GM19023 (cell line): ENCODE measurements around the gene RRM2.
A peak's percentile ranks its signal among the peaks of the same experiment; 100 is the strongest.
"Not testable (repeated sequence)": the region's sequence is repeated elsewhere in the genome, so short reads cannot be mapped to it uniquely, and the experiment has no call there.

Experiments
- ATAC-seq: cut with Tn5 transposase; IDR thresholded peaks from one replicate; pipeline ENCODE4 v1.9.1; 2021; ENCODE audit warnings: mild to moderate bottlenecking, moderate library complexity; ENCODE audit not compliant: unreplicated experiment

Gene RRM2

DNA sequence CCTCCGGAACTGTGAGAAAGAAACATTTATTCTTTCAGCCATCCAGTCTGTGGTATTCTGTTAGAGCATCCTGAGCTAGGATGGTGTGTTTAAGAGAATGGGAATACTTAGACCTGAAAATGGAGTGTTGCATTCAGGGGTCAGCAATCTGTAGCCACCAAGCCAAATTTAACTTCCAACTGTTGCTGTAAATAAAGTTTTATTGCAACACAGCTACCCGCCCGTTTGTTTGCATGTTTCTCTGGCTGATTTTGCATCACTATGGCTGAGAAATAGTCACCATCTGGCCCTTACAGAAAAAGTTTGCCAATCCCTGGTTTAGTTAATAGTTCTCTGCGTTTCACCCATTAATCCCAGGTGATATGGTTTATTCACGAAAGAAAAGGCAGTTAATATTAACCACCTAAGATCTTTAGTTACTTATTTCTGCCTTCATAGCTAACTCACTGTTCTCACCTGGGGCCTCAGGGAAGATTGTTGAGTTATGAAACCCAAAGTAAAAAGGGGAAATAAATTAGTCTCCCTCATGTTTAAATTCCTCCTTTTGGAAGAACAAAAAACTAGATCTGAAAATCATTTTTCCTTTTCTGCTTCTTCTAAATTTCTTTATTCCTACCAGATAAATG, 32.9 kb upstream of the RRM2 start:
- no peak for ATAC-seq

DNA sequence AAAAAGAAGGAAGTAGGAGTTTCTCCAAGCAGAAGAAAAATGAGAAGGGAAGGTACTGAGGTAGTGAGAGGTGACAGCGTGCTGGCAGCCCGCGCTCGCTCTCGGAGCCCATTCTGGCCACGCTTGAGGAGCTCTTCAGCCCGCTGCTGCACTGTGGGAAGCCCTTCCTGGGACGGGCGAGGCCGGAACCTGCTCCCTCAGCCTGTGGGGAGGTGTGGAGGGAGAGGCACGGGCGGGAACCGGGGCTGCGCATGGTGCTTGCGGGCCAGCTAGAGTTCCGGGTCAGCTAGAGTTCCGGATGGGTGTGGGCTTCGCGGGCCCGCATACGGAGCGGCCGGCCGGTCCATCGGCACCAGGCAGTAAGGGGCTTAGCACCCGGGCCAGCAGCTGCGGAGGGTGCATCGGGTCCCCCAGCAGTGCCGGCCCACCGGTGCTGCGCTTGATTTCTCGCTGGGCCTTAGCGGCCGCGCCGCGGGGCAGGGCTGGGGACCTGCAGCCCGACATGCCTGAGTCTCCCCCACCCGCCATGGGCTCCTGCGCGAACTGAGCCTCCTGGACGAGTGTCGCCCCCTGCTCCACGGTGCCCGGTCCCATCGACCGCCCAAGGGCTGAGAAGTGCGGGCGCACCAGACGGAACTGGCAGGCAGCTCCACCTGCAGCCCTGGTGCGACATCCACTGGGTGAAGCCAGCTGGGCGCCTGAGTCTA, 31.2 kb upstream of the RRM2 start:
- peak; percentile 43 for ATAC-seq

GRCh38 chr2:10091889-10092244, 30.7 kb upstream of the RRM2 start:
- ATAC-seq = not testable (repeated sequence)

GRCh38 chr2:10094271-10094814, 28.2 kb upstream of the RRM2 start:
- ATAC-seq = no peak

DNA sequence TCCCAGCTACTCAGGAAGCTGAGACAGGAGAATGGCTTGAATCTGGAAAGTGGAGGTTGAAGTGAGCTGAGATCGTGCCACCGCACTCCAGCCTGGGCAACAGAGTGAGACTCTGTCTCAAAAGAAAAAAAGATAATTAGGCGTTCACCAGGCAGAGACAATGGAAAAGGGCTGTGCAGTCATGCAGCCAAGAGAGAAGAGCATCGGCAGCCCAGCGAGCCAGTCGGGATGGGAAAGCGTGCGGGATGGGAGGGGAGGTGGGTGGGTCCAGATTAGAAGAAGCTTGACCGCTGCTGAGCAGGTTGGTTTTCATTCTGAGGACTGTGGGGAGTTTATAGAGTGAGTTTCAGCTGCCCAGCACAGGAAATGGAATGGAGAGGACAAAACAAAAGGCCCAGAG, 27.4 kb upstream of the RRM2 start:
- ATAC-seq = no peak

DNA sequence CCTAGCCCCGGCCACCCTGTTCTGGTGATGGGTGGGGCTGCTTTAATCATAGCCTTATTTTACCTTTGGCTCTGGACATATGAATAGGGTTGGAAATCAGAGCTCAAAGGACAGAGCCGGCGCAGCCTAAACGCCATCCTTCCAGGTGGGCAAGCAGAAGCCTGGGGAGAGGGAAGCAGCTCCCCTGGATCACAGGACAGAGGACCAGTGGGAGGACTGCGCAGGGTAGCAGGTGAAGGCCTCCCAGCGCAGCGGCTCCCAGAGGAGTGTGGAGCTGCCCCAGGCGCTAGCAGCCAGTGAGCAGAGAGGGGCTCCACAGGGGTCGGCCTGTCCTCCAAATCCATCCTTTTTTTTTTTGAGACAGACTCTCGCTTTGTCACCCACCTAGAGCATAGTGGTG, 25.9 kb upstream of the RRM2 start:
- ATAC-seq = no peak

DNA sequence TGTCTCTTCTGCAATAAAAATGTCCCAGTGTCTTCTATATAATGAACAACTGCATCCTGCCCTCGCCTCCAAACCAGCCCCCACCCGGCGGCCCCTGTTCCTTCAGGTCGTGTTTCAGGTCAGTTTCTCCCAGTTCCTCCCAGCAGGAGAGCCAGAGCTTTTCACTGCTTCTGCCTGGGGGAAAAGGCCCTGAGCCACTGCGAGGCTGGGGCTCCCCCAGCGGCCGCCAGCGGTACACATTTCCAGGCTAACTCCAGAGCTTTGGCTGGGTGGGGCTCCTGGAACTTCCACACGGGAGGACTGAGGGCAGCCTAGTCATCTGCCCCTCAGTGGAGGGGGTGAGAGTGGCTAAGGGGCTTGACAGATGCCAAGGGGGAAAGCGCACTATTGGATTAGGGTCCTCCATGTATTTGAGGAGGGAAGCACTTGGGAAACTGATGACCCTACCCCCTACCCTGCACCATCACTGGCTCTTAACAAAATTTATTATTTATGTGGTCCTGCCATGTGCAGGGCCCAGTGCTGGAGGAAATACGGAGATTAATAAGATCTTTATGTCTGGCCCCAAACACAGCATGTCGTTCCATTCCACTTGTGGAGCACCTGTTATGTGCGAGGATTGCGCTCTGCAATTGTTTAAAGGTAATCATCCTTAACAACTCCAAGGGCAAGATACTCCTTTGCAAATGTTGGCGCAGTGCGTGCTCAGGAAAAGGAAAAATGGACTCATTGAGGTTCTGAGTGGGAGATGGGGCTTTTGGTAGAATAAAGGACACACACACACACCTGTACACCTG, 25.0 kb upstream of the RRM2 start:
- peak; percentile 86 for ATAC-seq

GRCh38 chr2:10101491-10101890, 21.0 kb upstream of the RRM2 start:
- no peak for ATAC-seq

DNA sequence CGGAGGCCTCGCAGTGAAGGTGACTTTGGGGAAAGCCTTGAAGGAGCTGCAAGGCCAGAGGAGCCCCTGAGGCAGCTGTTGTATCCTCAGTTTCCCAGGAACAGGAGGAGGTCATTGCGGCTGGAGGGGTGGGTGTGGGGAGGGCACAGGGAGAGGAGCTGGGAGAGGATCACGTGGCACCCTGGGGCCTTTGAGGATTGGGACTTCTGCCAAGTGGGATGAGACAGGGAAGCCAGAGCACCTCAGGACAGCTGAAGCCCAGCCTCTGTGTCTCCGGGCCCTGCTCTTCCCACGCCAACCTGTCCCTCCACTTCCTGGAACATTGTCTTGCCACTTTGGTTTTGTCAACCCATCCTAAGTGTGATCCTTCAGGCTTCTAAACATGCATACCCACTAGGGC, 19.4 kb upstream of the RRM2 start:
- no peak for ATAC-seq

DNA sequence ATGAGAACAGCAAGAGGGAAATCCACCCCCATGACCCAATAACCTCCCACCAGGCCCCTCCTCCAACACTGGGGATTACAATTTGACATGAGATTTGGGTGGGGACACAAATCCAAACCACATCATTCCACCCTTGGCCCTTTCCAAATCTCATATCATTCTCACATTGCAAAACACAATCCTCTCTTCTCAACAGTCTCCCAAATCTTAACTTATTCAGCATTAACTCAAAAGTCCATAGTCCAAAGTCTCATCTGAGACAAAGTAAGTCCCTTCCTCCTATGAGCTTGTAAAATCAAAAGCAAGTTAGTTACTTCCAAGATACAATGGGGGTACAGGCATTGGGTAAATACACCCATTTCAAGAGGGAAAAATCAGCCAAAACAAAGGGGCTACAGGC, 17.6 kb upstream of the RRM2 start:
- ATAC-seq = not testable (repeated sequence)

DNA sequence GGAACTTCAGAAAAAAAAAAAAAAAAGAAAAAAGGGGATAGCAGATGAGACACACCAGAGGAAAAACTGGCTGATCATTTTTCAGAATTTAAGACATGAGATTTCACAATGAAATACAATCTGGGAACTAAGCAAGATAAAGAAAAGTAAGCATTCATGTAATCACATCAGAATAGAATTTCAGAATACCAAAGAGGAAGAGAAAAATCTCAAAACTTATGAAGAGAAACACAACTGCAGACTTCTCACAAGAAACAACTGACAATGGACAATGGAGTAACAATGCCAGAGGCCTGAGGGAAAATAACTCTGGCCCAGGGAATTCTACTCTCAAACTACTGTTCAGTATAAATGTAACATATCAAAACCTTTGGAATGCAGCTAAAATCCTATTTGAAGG, 13.2 kb upstream of the RRM2 start:
- no peak for ATAC-seq

GRCh38 chr2:10119027-10119325, 3.6 kb upstream of the RRM2 start:
- no peak for ATAC-seq

DNA sequence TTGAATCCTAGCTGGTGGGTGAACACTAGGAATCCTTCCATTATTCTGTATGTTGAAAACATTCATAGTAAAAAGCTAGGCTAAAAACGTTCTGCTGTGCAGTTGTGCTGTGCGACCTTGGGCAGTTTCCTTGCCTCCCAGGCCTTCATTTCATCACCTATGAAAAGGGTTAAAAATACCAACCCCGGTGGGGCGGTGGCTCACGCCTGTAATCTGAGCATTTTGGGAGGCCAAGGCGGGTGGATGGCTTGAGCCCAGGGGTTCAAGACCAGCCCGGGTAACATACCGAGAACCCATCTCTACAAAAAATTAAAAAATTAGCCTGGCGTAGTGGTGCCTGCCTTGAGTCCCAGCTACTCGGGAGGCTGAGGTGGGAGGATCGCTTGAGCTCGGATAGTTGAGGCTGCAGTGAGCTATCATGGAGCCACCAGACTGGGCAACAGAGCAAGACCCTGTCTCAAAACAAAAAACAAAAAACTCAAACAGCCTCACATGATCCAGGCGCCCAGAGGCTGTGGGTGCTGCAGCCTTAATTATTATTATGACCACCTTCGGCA, 2.9 kb upstream of the RRM2 start:
- ATAC-seq = no peak

GRCh38 chr2:10120158-10120876, 2.2 kb upstream of the RRM2 start:
- ATAC-seq = peak; percentile 59

DNA sequence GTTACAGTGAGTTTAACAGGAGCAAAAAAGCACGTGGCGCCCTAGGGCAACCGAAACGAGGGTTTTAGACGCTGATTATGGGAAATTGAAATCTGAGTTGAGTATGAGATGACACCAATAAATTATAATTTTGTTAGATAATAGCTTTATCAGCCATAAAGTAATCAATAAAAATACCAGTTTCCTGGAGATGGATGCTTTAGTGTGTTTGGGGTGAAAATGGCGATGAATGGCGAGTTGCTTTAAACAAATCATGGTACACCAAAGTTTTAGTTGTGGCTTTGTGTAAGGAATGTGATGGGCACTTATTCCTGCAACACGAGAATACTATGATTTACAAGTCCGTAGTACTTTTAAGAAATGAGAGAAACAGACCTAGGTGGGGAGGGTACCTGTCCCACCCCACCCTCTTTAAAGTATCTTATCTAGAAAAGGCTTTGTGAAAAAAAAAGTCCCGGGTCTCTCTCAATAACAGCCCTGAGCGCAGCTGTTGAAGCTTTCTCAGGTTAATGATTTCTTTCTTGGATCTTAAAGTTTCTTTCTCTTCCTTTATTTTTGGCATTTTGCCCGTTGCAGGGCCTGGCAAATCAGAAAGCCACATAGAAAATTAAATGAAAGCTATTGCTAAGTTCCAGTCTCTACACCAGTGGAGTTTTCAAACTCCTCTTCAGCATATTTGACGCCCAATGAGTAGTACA, 1.5 kb upstream of the RRM2 start:
- ATAC-seq = no peak

- ATAC-seq = no peak
These were observed 742 bp downstream of the RRM2 start for GRCh38 chr2:10123281-10123680.

DNA sequence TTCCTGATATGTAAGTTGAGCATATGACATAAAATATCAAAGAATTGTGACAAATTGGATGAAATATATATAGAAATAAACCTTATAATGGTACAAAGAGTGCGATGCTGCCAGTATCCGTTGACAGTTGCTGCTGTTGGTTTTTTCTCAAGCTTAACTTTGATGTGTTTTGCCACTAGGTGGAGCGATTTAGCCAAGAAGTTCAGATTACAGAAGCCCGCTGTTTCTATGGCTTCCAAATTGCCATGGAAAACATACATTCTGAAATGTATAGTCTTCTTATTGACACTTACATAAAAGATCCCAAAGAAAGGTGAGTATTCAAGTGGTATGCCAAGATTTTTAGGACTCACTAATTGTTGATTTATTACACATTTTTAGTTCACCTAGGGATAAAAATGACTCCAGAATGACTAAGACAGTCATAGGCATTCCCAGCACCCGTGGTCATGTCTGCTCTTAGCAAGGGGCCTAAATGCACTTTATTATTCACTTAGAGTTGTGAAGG, 2.1 kb downstream of the RRM2 start:
- no peak for ATAC-seq

- ATAC-seq = no peak
These were observed 3.5 kb downstream of the RRM2 start for GRCh38 chr2:10125842-10126631.

GRCh38 chr2:10126632-10127026, 4.1 kb downstream of the RRM2 start:
- ATAC-seq = no peak
